HEK293T (cell line): ENCODE data around the gene CADM4.
"Not testable (repeated sequence)": the region's sequence is repeated elsewhere in the genome, so short reads cannot be mapped to it uniquely, and the experiment has no call there.

Experiments
- HDGF ChIP-seq: fragments of 450-650 bp; IDR thresholded peaks from 2 replicates; pipeline ENCODE4 v1.6.1; 2017; ENCODE audit warnings: antibody characterized with exemption, borderline replicate concordance
- LEF1 ChIP-seq: fragments of 450-650 bp; IDR thresholded peaks from 2 replicates; pipeline ENCODE4 v1.6.1; 2017; ENCODE audit warnings: mild to moderate bottlenecking, borderline replicate concordance
- NFRKB ChIP-seq: fragments of 450-650 bp; IDR thresholded peaks from 2 replicates; pipeline ENCODE4 v1.6.1; 2016; ENCODE audit warnings: mild to moderate bottlenecking, moderate library complexity
- PKNOX1 ChIP-seq: fragments of 450-650 bp; IDR thresholded peaks from 2 replicates; pipeline ENCODE4 v1.6.1; 2016
- TARDBP ChIP-seq: fragments of 450-650 bp; IDR thresholded peaks from 2 replicates; pipeline ENCODE4 v1.6.1; 2016

- TF ChIP-seq HDGF, TARDBP, LEF1, NFRKB, PKNOX1: not testable (repeated sequence)
Measured at GRCh38 chr19:43650276-43650675, 10.6 kb upstream of the CADM4 start.
